Right atrium auricular region (tissue), 2 donors: ENCODE results near the gene FCSK. TPM values are rescaled to one million over a fixed set of nuclear protein-coding genes. Genes with fewer than 3 reads are reported as not detected.

Experiments
- DNase-seq: peaks from one replicate; pipeline ENCODE4 v3.0.0-alpha.2; 2019; ENCODE audit warnings: low spot score
- H3K27ac ChIP-seq, 2 donors: fragments of 200-600 bp; sonication (generic); 1 replicate in 1 of 2; 2 replicates in 1 of 2; pipeline ENCODE4 v1.5.1; 2016 to 2019
- H3K27me3 ChIP-seq, 2 donors: fragments of 200-600 bp; sonication (generic); one replicate each; pipeline versions ENCODE4 v1.5.1 to v1.6.0; 2017 to 2019
- H3K36me3 ChIP-seq: fragments of 200-600 bp; sonication (generic); one replicate; pipeline ENCODE4 v1.5.1; 2016
- H3K4me1 ChIP-seq, 2 donors: fragments of 200-600 bp; sonication (generic); one replicate each; pipeline versions ENCODE4 v1.5.1 to v1.6.0; 2017 to 2019
- H3K4me3 ChIP-seq, 2 donors: fragments of 200-600 bp; sonication (generic); 1 replicate in 1 of 2; 2 replicates in 1 of 2; pipeline ENCODE4 v1.5.1; 2017 to 2019; ENCODE audit warnings: mild to moderate bottlenecking in 1 of 2, moderate library complexity in 1 of 2
- H3K9me3 ChIP-seq, 2 donors: fragments of 200-600 bp; sonication (generic); one replicate each; pipeline ENCODE4 v1.5.1; 2019
- CTCF ChIP-seq, 2 donors: fragments of 200-600 bp; sonication (generic); IDR thresholded peaks; one replicate each; pipeline ENCODE4 v1.5.1; 2019; ENCODE audit warnings: antibody characterized with exemption in 2 of 2
- total RNA-seq, 2 donors: library from RNA; depleted of rRNA; stranded (reverse); fragments of >200 nt; gene quantifications; one replicate each; pipeline ENCODE4 v1.1.0, GENCODE V29; 2016

The FCSK gene
- total RNA-seq, 2 donors from 2014 or later = 9.5 to 10.2 TPM

GRCh38 chr16:70474320-70475053 lies 20.1 kb downstream of the FCSK start:
- no peaks in the 10 kb centered on the region for H3K27me3 ChIP-seq
- DNase-seq = no peak
- no peak overlapping the region for H3K27ac ChIP-seq
- no peak for TF ChIP-seq CTCF (IDR thresholded peaks at IDR 0.05)
- H3K4me3 ChIP-seq = no peak overlapping the region
- peaks cover 0 to 21% of the 10 kb centered on the region in 2 donors for H3K4me1 ChIP-seq
- H3K9me3 ChIP-seq = no peaks in the 10 kb centered on the region
- peaks cover 38% of the 10 kb centered on the region for H3K36me3 ChIP-seq

DNA sequence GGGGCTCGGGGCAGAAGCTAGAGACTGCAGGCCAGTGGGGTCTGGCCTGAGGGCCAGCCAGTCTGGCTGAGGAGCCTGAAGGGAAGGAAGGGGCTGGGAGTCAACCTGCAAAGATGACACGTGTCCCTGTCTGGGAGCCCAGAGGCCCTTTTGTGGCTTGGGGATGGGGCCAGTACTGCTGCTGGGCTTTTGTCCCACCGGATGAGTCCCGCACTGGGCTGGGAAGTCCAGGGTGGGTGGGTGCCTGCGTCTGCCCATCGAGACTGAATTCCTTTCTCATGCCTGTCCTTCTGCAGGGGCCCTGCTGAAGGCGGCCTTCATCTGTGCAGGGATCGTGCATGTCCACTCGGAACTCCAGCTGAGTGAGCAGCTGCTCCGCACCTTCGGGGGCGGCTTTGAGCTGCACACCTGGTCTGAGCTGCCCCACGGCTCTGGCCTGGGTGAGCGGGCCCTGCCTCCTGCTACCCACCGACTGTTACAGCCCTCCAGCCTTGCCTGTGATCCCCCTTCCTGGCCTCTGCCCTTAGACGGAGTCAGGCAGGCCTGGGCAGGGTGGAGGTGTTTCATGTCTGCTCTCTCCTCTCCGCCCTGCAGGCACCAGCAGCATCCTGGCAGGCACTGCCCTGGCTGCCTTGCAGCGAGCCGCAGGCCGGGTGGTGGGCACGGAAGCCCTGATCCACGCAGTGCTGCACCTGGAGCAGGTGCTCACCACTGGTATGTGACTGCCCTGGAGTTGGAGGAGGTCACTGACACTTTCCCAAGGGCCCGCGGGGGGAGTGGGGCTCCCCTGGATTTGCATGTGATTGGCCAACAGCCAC lies 20.9 kb downstream of the FCSK start:
- peaks cover 0 to 29% of the 10 kb centered on the region in 2 donors for H3K4me1 ChIP-seq
- H3K27me3 ChIP-seq = no peaks in the 10 kb centered on the region
- peaks cover 45% of the 10 kb centered on the region for H3K36me3 ChIP-seq
- no peak overlapping the region for H3K27ac ChIP-seq
- no peak for TF ChIP-seq CTCF (IDR thresholded peaks at IDR 0.05)
- no peak overlapping the region for H3K4me3 ChIP-seq
- H3K9me3 ChIP-seq = no peaks in the 10 kb centered on the region
- no peak for DNase-seq

- no peak overlapping the region for H3K4me3 ChIP-seq
- peaks cover 0 to 30% of the 10 kb centered on the region in 2 donors for H3K4me1 ChIP-seq
- H3K36me3 ChIP-seq = peaks cover 55% of the 10 kb centered on the region
- no peak for DNase-seq
- no peak for TF ChIP-seq CTCF (IDR thresholded peaks at IDR 0.05)
- H3K27ac ChIP-seq = peak overlapping the region in 1 of 2 donors; percentile 48
- H3K27me3 ChIP-seq = no peaks in the 10 kb centered on the region
- no peaks in the 10 kb centered on the region for H3K9me3 ChIP-seq
Measured at GRCh38 chr16:70476272-70477020, 22.1 kb downstream of the FCSK start.

DNA sequence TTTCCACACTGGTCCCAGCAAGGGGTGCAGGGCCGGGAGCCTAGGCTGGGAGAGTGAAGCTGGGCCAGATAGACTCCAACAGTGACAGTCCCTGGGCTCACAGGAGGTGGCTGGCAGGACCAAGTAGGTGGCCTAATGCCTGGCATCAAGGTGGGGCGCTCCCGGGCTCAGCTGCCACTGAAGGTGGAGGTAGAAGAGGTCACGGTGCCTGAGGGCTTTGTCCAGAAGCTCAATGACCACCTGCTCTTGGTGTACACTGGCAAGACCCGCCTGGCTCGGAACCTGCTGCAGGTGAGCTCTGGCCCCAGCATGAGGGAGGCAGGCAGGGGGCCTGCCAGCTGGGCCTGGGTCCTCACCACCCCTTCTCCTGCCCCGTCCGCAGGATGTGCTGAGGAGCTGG lies 23.8 kb downstream of the FCSK start:
- peaks cover 57% of the 10 kb centered on the region for H3K36me3 ChIP-seq
- H3K4me1 ChIP-seq = peaks cover 0 to 30% of the 10 kb centered on the region in 2 donors
- TF ChIP-seq CTCF (IDR thresholded peaks at IDR 0.05) = no peak
- no peaks in the 10 kb centered on the region for H3K9me3 ChIP-seq
- H3K4me3 ChIP-seq = no peak overlapping the region
- DNase-seq = no peak
- peak overlapping the region in 1 of 2 donors; percentile 5 for H3K27ac ChIP-seq
- H3K27me3 ChIP-seq = no peaks in the 10 kb centered on the region

DNA sequence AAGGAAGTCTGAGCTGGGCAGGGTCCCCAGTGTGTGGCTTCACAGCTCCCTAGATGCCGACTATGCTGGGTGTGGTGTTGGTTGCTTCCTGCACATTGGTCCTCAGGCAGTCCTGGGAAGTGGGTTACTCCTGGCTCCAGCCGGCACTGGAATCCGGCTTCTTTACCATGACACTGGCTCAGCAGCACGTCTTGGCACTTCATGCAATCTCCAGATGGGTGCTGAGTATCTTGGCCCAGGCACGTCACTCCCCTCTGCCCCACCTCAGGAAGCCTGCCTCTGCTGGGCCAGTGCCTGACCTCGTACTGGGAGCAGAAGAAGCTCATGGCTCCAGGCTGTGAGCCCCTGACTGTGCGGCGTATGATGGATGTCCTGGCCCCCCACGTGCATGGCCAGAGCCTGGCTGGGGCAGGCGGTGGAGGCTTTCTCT lies 24.5 kb downstream of the FCSK start:
- Histone ChIP-seq H3K36me3 (peaks cover 56% of the 10 kb centered on the region), H3K4me1 (peaks cover 0 to 30% of the 10 kb centered on the region in 2 donors), H3K27ac (peak overlapping the region; percentile 26 to 48), H3K9me3 (no peaks in the 10 kb centered on the region), H3K27me3 (no peaks in the 10 kb centered on the region), H3K4me3 (no peak overlapping the region)
- DNase-seq = no peak
- no peak for TF ChIP-seq CTCF (IDR thresholded peaks at IDR 0.05)
